ENCODE results near the gene PPP2R5D. TPM values are rescaled to one million over a fixed set of nuclear protein-coding genes. Genes with fewer than 3 reads are reported as not detected.
A peak's percentile ranks its signal among the peaks of the same experiment; 100 is the strongest.

PPP2R5D gene
- total and polyA plus RNA-seq, 9 of the 15 experiments (the other 6 are each of a cell fraction or from before 2014, with no cell fraction given): 1.3 to 96.1 (median 38.4) TPM

- TF ChIP-seq ETS2 (tag; IDR thresholded peaks at IDR 0.05; ENCODE audit: borderline replicate concordance, poor library complexity, severe bottlenecking) (no peak), NCOR1 (IDR thresholded peaks at IDR 0.05) (peak; percentile 55; the same call in 1 of the 2 replicates), ZNF707 (CRISPR knock-in tag; conservative IDR thresholded peaks at IDR 0.05) (no peak), MYNN (IDR thresholded peaks at IDR 0.05) (no peak), MYNN (CRISPR knock-in tag; IDR thresholded peaks at IDR 0.05) (no peak), ZNF140 (CRISPR knock-in tag; IDR thresholded peaks at IDR 0.05) (no peak), HNRNPLL (IDR thresholded peaks at IDR 0.05; ENCODE audit: low read depth, low read length, poor library complexity, severe bottlenecking) (no peak), ZNF740 (CRISPR knock-in tag; IDR thresholded peaks at IDR 0.05) (0 out of 2 replicates have a peak, but pooled peaks have one; percentile 53), ZNF740 (tag; IDR thresholded peaks at IDR 0.05) (no peak), SP2 (IDR thresholded peaks at IDR 0.05; ENCODE audit: extremely low read depth, low read depth, low read length, poor library complexity, severe bottlenecking) (no peak), CC2D1A (IDR thresholded peaks at IDR 0.05) (peak; percentile 47; the same call in 1 of the 2 replicates), SRF (CRISPR knock-in tag; IDR thresholded peaks at IDR 0.05) (no peak), SAFB (IDR thresholded peaks at IDR 0.05; ENCODE audit: borderline replicate concordance, low read depth, low read length) (no peak), ZNF444 (CRISPR knock-in tag; IDR thresholded peaks at IDR 0.05) (no peak), MTA1 (IDR thresholded peaks at IDR 0.05; ENCODE audit: borderline replicate concordance) (peak; percentile 34; the same call in 1 of the 2 replicates), ZC3H8 (IDR thresholded peaks at IDR 0.05) (0 out of 2 replicates have a peak, but pooled peaks have one; percentile 31)
- TF ChIP-seq, protein P1, sequence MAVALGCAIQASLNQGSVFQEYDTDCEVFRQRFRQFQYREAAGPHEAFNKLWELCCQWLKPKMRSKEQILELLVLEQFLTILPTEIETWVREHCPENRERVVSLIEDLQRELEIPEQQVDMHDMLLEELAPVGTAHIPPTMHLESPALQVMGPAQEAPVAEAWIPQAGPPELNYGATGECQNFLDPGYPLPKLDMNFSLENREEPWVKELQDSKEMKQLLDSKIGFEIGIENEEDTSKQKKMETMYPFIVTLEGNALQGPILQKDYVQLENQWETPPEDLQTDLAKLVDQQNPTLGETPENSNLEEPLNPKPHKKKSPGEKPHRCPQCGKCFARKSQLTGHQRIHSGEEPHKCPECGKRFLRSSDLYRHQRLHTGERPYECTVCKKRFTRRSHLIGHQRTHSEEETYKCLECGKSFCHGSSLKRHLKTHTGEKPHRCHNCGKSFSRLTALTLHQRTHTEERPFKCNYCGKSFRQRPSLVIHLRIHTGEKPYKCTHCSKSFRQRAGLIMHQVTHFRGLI (CRISPR knock-in tag; IDR thresholded peaks at IDR 0.05): no peak
These were observed 30.1 kb downstream of the PPP2R5D start (continued) for GRCh38 chr6:43014434-43014909.

All from K562 (cell line).